A673 (cell line): ENCODE measurements around the gene KBTBD13. TPM values are rescaled to one million over a fixed set of nuclear protein-coding genes. Genes with fewer than 3 reads are reported as not detected.
A peak's percentile ranks its signal among the peaks of the same experiment; 100 is the strongest.

Experiments used
- BruUV-seq: library from RNA; stranded (reverse); fragments of 400-500 nt; replicated peaks from 2 replicates; lab custom pipeline; 2021; lab: Mats Ljungman, UMichigan
- CTCF ChIA-PET: fragments of 300-600 bp; sonication (Branson Sonifier 250); formaldehyde crosslinking; loops from one replicate; lab custom pipeline; 2022; ENCODE audit warnings: antibody characterized with exemption; lab: Charles Lee
- POLR2A ChIA-PET: fragments of 300-600 bp; sonication (Branson Sonifier 250); formaldehyde crosslinking; loops from one replicate; lab custom pipeline; 2022; ENCODE audit warnings: antibody characterized with exemption; ENCODE audit not compliant: low non-redundant PET; lab: Charles Lee
- DNase-seq: peaks from one replicate; pipeline ENCODE4 v3.0.0-alpha.2; 2015; ENCODE audit warnings: low spot score
- H3K27ac ChIP-seq: fragments of 200-600 bp; sonication (generic); 2 replicates; pipeline ENCODE4 v1.5.1; 2016; ENCODE audit warnings: mixed run types, low read depth, mild to moderate bottlenecking, mixed read lengths, antibody characterized with exemption, low read length; ENCODE audit not compliant: poor library complexity, severe bottlenecking
- H3K27me3 ChIP-seq: fragments of 200-600 bp; sonication (generic); replicated peaks from 2 replicates; pipeline ENCODE4 v1.6.1; 2017; ENCODE audit warnings: mixed run types, low read depth, mild to moderate bottlenecking, mixed read lengths, antibody characterized with exemption, low read length; ENCODE audit not compliant: insufficient read depth, poor library complexity
- H3K36me3 ChIP-seq: fragments of 200-600 bp; sonication (generic); 2 replicates; pipeline ENCODE4 v1.6.1; 2016; ENCODE audit warnings: mixed run types, mild to moderate bottlenecking, mixed read lengths, antibody characterized with exemption, low read length; ENCODE audit not compliant: insufficient read depth, poor library complexity, severe bottlenecking
- H3K4me1 ChIP-seq: fragments of 200-600 bp; sonication (generic); 2 replicates; pipeline ENCODE4 v1.6.1; 2017; ENCODE audit warnings: mixed run types, mild to moderate bottlenecking, mixed read lengths, antibody characterized with exemption, low read length; ENCODE audit not compliant: insufficient read depth, poor library complexity, severe bottlenecking
- H3K4me3 ChIP-seq: fragments of 200-600 bp; sonication (generic); 2 replicates; pipeline ENCODE4 v1.5.1; 2016; ENCODE audit warnings: low read depth, mixed run types, mild to moderate bottlenecking, mixed read lengths, low read length; ENCODE audit not compliant: poor library complexity, severe bottlenecking
- H3K9me3 ChIP-seq: fragments of 200-600 bp; sonication (generic); 2 replicates; pipeline ENCODE4 v1.6.1; 2016; ENCODE audit warnings: mixed run types, low read depth, mild to moderate bottlenecking, mixed read lengths, antibody characterized with exemption, low read length; ENCODE audit not compliant: poor library complexity, severe bottlenecking
- EZH2 ChIP-seq: fragments of 200-600 bp; sonication (generic); IDR thresholded peaks from 2 replicates; pipeline ENCODE4 v1.6.1; 2017; ENCODE audit warnings: borderline replicate concordance, low read depth, mild to moderate bottlenecking, mixed read lengths, antibody characterized with exemption, low read length; ENCODE audit not compliant: poor library complexity, severe bottlenecking
- intact Hi-C: fragments of 100-400 bp; cut with micrococcal nuclease; formaldehyde crosslinking; loops from one replicate; pipeline ENCODE4 v1.10.0; 2022; ENCODE audit not compliant: unreplicated experiment
- total RNA-seq: library from RNA; stranded (reverse); gene quantifications from 2 replicates; pipeline ENCODE4 v1.2.3, GENCODE V29; 2021
- TF ChIP-seq, protein P1 (sequence below): fragments of 300-800, 200-600 bp; sonication (generic); conservative IDR thresholded peaks from 2 replicates; pipeline ENCODE4 v1.5.1; 2017; ENCODE audit warnings: low read depth, mild to moderate bottlenecking, antibody characterized with exemption, low read length, moderate library complexity, mixed read lengths

Gene KBTBD13
- total RNA-seq, 1 experiment from 2014 or later = not detected

DNA sequence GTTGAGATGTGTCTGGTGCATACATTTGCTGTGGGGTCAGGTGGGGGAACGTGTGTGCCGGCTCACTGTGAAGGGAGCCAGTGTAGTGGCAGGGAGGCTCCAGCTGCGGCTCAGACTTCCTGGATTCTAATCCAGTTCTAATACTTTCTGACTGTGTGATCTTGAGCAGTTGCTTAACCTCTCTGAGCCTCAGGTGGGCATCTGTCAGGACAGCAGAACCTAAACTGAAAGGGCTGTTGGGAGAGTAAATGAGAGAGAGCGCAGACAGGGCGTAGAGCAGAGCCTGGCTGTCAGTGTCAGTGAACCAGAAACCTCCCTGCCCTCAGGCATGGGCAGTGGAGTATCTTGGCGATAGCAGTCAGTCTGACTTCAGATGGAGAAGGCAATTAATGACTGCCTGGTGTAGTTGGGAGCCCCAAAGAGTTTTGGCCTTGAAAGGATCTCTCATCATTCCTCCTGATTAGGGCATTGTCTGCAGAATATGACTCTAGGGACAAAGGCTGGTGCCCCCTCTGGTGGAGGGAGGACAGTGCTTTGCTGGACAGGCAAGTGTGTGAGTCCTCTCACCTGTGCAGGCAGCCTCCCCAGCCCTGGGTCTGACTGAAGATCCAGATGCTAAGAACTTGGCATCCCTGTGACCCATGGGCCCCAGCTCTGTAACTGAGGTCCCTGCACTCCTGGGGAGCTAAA is 9.6 kb downstream of the KBTBD13 start:
- intact Hi-C loops = loop anchor here (5.0 kb wide), 1 partner anchor 34 kb away; no protein-coding TSS in a partner anchor
- Histone ChIP-seq H3K9me3 (no peaks in the 10 kb centered on the region), H3K27me3 (no peaks in the 10 kb centered on the region), H3K36me3 (no peaks in the 10 kb centered on the region), H3K4me1 (no peaks in the 10 kb centered on the region), H3K27ac (no peak overlapping the region), H3K4me3 (no peak overlapping the region)
- POLR2A ChIA-PET = no interaction called here
- CTCF ChIA-PET = interaction anchor here (1.3 to 1.8 kb wide), 2 partner anchors 15 to 17 kb away, joined by 4 to 7 read pairs; no protein-coding TSS in a partner anchor
- TF ChIP-seq, protein P1, sequence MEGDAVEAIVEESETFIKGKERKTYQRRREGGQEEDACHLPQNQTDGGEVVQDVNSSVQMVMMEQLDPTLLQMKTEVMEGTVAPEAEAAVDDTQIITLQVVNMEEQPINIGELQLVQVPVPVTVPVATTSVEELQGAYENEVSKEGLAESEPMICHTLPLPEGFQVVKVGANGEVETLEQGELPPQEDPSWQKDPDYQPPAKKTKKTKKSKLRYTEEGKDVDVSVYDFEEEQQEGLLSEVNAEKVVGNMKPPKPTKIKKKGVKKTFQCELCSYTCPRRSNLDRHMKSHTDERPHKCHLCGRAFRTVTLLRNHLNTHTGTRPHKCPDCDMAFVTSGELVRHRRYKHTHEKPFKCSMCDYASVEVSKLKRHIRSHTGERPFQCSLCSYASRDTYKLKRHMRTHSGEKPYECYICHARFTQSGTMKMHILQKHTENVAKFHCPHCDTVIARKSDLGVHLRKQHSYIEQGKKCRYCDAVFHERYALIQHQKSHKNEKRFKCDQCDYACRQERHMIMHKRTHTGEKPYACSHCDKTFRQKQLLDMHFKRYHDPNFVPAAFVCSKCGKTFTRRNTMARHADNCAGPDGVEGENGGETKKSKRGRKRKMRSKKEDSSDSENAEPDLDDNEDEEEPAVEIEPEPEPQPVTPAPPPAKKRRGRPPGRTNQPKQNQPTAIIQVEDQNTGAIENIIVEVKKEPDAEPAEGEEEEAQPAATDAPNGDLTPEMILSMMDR = peak; percentile 20; the same call in 1 of the 2 replicates
- TF ChIP-seq EZH2 = no peak
- BruUV-seq = no TSS peak
- no peak for DNase-seq

DNA sequence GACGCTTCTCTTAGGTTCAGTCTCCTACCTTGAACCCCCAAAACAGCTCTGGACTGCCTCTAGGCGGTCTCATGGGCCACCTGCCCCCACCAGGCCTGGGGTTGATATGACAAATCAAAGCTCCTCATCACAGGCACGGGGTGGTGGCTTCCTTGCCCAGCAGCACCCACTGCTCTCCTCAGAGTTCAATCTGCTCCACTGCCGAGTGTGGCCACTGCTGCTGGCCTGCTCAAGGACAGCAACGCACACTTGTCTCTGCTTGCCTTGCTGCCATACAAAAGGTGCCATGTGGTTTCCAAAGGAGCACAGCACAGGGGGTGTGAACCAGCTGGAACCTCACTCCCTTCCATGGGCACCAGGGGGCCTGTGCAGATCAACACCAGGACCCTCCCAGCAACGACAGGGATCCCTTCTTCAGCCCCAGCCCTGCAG is 10.2 kb downstream of the KBTBD13 start:
- H3K4me1 ChIP-seq = no peaks in the 10 kb centered on the region
- TF ChIP-seq, protein P1 = peak; percentile 29; the same call in 1 of the 2 replicates
- no peak for TF ChIP-seq EZH2
- POLR2A ChIA-PET = no interaction called here

DNA sequence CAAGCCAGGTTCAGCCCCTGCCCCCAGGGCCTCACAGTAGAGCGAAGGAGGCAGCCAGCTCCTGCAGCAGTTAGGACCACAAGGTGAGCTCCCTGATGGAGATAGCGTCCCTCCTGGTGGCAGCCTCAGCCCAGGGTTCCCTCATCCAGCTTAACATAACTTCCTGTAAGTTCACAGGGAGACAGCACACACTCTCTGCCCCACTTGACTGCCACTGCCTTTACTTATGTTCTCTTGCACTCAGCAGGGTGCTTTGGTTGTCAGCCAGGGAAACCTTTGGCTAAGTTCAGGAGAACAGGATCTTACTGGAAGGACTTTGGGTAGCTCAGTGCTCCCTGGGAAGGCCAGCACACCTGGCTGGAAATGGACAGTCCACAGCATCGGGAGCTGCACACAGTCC is 10.9 kb downstream of the KBTBD13 start:
- BruUV-seq = no TSS peak
- Histone ChIP-seq H3K4me3 (no peak overlapping the region), H3K27ac (no peak overlapping the region), H3K4me1 (no peaks in the 10 kb centered on the region), H3K36me3 (no peaks in the 10 kb centered on the region), H3K27me3 (no peaks in the 10 kb centered on the region), H3K9me3 (no peaks in the 10 kb centered on the region)
- no peak for DNase-seq
- ChIA-PET CTCF (interaction anchor here (0.6 to 1.8 kb wide), 4 partner anchors 14 to 1187 kb away, joined by 3 to 8 read pairs (median 6); no protein-coding TSS in a partner anchor), POLR2A (no interaction called here)
- intact Hi-C loops = loop anchor here (5.0 kb wide), 1 partner anchor 35 kb away; no protein-coding TSS in a partner anchor
- TF ChIP-seq, protein P1 = no peak
- TF ChIP-seq EZH2 = no peak

More for the DNA sequence above, 10.2 kb downstream of the KBTBD13 start:
- Histone ChIP-seq H3K27me3 (no peaks in the 10 kb centered on the region), H3K4me3 (no peak overlapping the region), H3K27ac (no peak overlapping the region), H3K9me3 (no peaks in the 10 kb centered on the region), H3K36me3 (no peaks in the 10 kb centered on the region)
- CTCF ChIA-PET = interaction anchor here (1.3 to 1.8 kb wide), 2 partner anchors 15 to 17 kb away, joined by 4 to 7 read pairs; no protein-coding TSS in a partner anchor
- DNase-seq = peak; percentile 32
- intact Hi-C loops = loop anchor here (5.0 kb wide), 1 partner anchor 34 kb away; no protein-coding TSS in a partner anchor
- BruUV-seq = no TSS peak
